ENCODE results near the gene IER2. TPM values are rescaled to one million over a fixed set of nuclear protein-coding genes. Genes with fewer than 3 reads are reported as not detected.
A peak's percentile ranks its signal among the peaks of the same experiment; 100 is the strongest.
"Not testable (repeated sequence)": the region's sequence is repeated elsewhere in the genome, so short reads cannot be mapped to it uniquely, and the experiment has no call there.

IER2 gene
- total RNA-seq, 2 experiments from 2014 or later = 129 to 137 TPM

GRCh38 chr19:13187419-13187818 lies 37.2 kb downstream of the IER2 start:
- H3K9me3 Mint-ChIP-seq = no peaks in the 10 kb centered on the region
- no peaks in the 10 kb centered on the region for H3K36me3 Mint-ChIP-seq
- CTCF ChIA-PET = interaction anchor here (0.7 kb wide), 1 partner anchor 76 kb away, joined by 3 read pairs; no protein-coding TSS in a partner anchor
- DNase-seq = no peak
- H3K27ac Mint-ChIP-seq = no peak overlapping the region
- H3K4me3 Mint-ChIP-seq = no peak overlapping the region
- POLR2A ChIA-PET = no interaction called here
- intact Hi-C loops (cut with micrococcal nuclease) = no loop called here
- no peaks in the 10 kb centered on the region for H3K27me3 Mint-ChIP-seq
- H3K4me1 Mint-ChIP-seq (ENCODE audit: low read depth) = peaks cover 21% of the 10 kb centered on the region

- Mint-ChIP-seq H3K4me1 (ENCODE audit: low read depth) (peaks cover 29% of the 10 kb centered on the region), H3K36me3 (no peaks in the 10 kb centered on the region), H3K9me3 (no peaks in the 10 kb centered on the region), H3K27me3 (no peaks in the 10 kb centered on the region), H3K27ac (no peak overlapping the region), H3K4me3 (no peak overlapping the region)
- CTCF ChIA-PET = interaction anchor here (1.4 kb wide), 1 partner anchor 73 kb away, joined by 3 read pairs; no protein-coding TSS in a partner anchor
- POLR2A ChIA-PET = interaction anchor here (1.1 kb wide), 1 partner anchor 37 kb away, joined by 4 read pairs; no protein-coding TSS in a partner anchor
- intact Hi-C loops (cut with micrococcal nuclease) = loop anchor here (2.0 kb wide), 1 partner anchor 17 kb away; no protein-coding TSS in a partner anchor
- DNase-seq = no peak
Measured at GRCh38 chr19:13189600-13189999, 39.4 kb downstream of the IER2 start.

GRCh38 chr19:13190781-13191540 lies 40.8 kb downstream of the IER2 start:
- DNase-seq = peak; percentile 71
- peaks cover 38% of the 10 kb centered on the region for H3K4me1 Mint-ChIP-seq (ENCODE audit: low read depth)
- H3K9me3 Mint-ChIP-seq = no peaks in the 10 kb centered on the region
- H3K4me3 Mint-ChIP-seq = no peak overlapping the region
- H3K36me3 Mint-ChIP-seq = no peaks in the 10 kb centered on the region
- intact Hi-C loops (cut with micrococcal nuclease) = loop anchor here (5.0 to 10.0 kb wide), 2 partner anchors 241 to 394 kb away; no protein-coding TSS in a partner anchor
- POLR2A ChIA-PET = no interaction called here
- CTCF ChIA-PET = interaction anchor here (1.4 kb wide), 1 partner anchor 71 kb away, joined by 3 read pairs; no protein-coding TSS in a partner anchor
- H3K27ac Mint-ChIP-seq = peak overlapping the region; percentile 51
- H3K27me3 Mint-ChIP-seq = no peaks in the 10 kb centered on the region

- Mint-ChIP-seq H3K27me3 (no peaks in the 10 kb centered on the region), H3K4me1 (ENCODE audit: low read depth) (peaks cover 26% of the 10 kb centered on the region), H3K27ac (peak overlapping the region; percentile 49), H3K4me3 (no peak overlapping the region), H3K9me3 (no peaks in the 10 kb centered on the region), H3K36me3 (no peaks in the 10 kb centered on the region)
- POLR2A ChIA-PET = interaction anchor here (0.7 to 1.3 kb wide), 3 partner anchors 43 to 68 kb away, joined by 3 to 7 read pairs (median 5); partner anchors contain the start of genes IER2 and STX10
- DNase-seq = peak; percentile 78
- intact Hi-C loops (cut with micrococcal nuclease) = loop anchor here (1.0 to 10.0 kb wide), 4 partner anchors 13 to 389 kb away; no protein-coding TSS in a partner anchor
- CTCF ChIA-PET = interaction anchor here (0.8 to 3.7 kb wide), 41 partner anchors 9 to 394 kb away, joined by 3 to 71 read pairs (median 5); partner anchors contain the start of genes IER2, NACC1 and STX10
Measured at GRCh38 chr19:13195678-13196077, 45.5 kb downstream of the IER2 start.

GRCh38 chr19:13198634-13199033 lies 48.4 kb downstream of the IER2 start:
- intact Hi-C loops (cut with micrococcal nuclease) = loop anchor here (10.0 kb wide), 1 partner anchor 386 kb away; no protein-coding TSS in a partner anchor
- ChIA-PET CTCF (interaction anchor here (2.2 kb wide), 1 partner anchor 64 kb away, joined by 7 read pairs; no protein-coding TSS in a partner anchor), POLR2A (no interaction called here)
- no peak overlapping the region for H3K4me3 Mint-ChIP-seq
- H3K4me1 Mint-ChIP-seq (ENCODE audit: low read depth) = peaks cover 15% of the 10 kb centered on the region
- H3K9me3 Mint-ChIP-seq = no peaks in the 10 kb centered on the region
- H3K27me3 Mint-ChIP-seq = no peaks in the 10 kb centered on the region
- DNase-seq = no peak
- H3K36me3 Mint-ChIP-seq = no peaks in the 10 kb centered on the region
- no peak overlapping the region for H3K27ac Mint-ChIP-seq

GRCh38 chr19:13202112-13202511 lies 51.9 kb downstream of the IER2 start:
- POLR2A ChIA-PET; H3K9me3 Mint-ChIP-seq; H3K4me1 Mint-ChIP-seq (ENCODE audit: low read depth); H3K36me3 Mint-ChIP-seq; H3K4me3 Mint-ChIP-seq; H3K27ac Mint-ChIP-seq; DNase-seq; H3K27me3 Mint-ChIP-seq; intact Hi-C loops (cut with micrococcal nuclease): not testable (repeated sequence)
- CTCF ChIA-PET = interaction anchor here (0.7 to 0.8 kb wide), 3 partner anchors 9 to 520 kb away, joined by 3 read pairs; no protein-coding TSS in a partner anchor

Other genes with a start within 250 kb of the IER2 start
- gene SYCE2, start 231.1 kb upstream of the IER2 start, total RNA-seq = 1 to 10 TPM; 3.0 to 4.2 TPM
- gene FARSA, start 216.7 kb upstream of the IER2 start, total RNA-seq = 100 to 1,000 TPM; 109 to 110 TPM
- 100 to 1,000 TPM; 625 to 642 TPM for gene CALR, start 211.8 kb upstream of the IER2 start, total RNA-seq
- gene RAD23A, start 204.5 kb upstream of the IER2 start, total RNA-seq = 100 to 1,000 TPM; 190 to 194 TPM
- 10 to 100 TPM; 31.2 to 32.6 TPM for gene GADD45GIP1, start 193.2 kb upstream of the IER2 start, total RNA-seq
- under 1 TPM in 1 of 2 experiments, not detected in 1; 0.12 TPM for gene DAND5, start 180.8 kb upstream of the IER2 start, total RNA-seq
- 1 to 10 TPM; 1.6 to 2.0 TPM for gene NFIX, start 154.9 kb upstream of the IER2 start, total RNA-seq
- gene LYL1, start 47.6 kb upstream of the IER2 start, total RNA-seq = 1 to 10 TPM; 5.0 to 5.6 TPM
- 10 to 100 TPM; 59.2 to 61.3 TPM for gene TRMT1, start 33.7 kb upstream of the IER2 start, total RNA-seq
- 10 to 100 TPM; 89.8 to 90.9 TPM for gene NACC1, start 32.1 kb upstream of the IER2 start, total RNA-seq
- 10 to 100 TPM; 65.5 to 66.3 TPM for gene STX10, start within 50 bp of the IER2 start, total RNA-seq